GM19023 (cell line): ENCODE data around the gene KIRREL3.

Experiments used
- ATAC-seq: cut with Tn5 transposase; IDR thresholded peaks from one replicate; pipeline ENCODE4 v1.9.1; 2021; ENCODE audit warnings: mild to moderate bottlenecking, moderate library complexity; ENCODE audit not compliant: unreplicated experiment

Gene KIRREL3

GRCh38 chr11:126479178-126479930 lies 521.2 kb downstream of the KIRREL3 start:
- no peak for ATAC-seq

DNA sequence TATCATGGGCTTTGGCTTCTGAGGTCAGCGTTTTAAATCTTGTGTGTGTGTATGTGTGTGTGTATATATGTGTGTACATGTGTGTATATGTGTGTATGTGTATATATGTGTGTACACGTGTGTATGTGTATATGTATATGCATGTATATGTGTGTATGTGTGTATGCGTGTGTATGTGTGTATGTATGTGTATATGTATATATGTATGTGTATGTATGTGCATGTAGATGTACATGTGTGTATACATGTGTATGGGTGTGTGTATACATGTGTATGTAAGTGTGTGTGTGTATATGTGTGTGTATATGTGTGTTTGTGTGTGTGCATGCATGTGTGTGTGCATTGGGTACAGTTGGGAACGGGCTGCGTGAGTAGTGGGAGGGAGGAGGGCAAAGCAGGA lies 522.1 kb downstream of the KIRREL3 start:
- no peak for ATAC-seq

DNA sequence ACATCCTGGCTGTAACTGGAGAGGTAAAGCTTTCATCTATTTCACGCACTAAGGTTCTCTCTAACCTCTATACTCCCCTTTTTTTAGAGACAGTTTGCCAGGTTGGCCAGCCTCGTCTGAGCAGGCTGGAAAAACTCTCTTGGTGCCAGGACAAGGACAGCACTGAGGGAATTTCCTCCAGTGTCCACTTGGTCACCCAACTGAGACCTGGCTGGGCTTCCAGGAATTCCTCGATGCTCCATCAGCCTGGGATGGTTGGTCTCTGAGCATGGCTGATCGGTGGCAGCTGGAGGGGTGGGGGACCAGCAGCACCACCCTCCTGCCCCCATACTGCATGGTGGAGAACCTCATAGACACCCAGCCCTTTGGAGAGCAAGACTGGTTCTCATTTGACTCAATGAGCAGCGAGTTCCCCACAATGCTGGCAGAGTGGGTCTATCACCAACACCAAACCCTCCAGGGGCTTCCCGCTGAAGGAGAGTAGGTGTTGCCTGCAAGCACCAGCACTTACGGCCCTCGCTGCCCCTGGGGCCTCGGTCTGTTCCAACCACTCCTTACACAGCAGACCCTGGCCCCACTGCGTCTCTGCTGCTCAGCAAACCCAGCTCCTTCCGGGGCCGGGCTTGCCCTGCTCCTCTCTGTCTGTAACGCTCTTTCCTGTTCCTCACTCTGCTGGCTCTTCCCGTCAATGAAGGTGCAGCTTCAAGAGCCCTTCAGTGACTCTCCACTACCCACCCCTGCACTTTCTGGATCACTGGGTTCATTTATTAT lies 522.9 kb downstream of the KIRREL3 start:
- no peak for ATAC-seq

DNA sequence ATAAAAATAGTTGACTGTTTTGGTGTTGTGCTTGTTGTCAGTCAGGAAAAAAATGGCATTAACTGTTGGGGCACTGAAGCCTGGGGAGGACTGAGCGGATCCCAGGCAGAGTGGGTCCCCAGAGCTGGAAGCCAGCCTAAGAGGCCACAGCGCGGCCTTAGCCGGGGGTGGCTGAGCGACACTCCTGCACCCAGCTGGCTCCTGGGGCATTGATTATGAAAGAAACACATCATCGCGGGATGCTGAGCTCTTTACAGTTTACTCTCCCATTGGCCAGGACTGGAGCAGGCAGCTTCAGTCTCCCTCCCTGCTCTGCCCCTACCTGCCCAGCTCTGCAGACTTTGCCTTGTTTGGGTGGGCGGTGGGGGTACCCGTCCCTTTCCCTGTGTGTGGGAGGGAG lies 523.6 kb downstream of the KIRREL3 start:
- no peak for ATAC-seq

GRCh38 chr11:126476266-126476924 lies 524.2 kb downstream of the KIRREL3 start:
- no peak for ATAC-seq

- no peak for ATAC-seq
Observed at GRCh38 chr11:126475014-126475991, 525.3 kb downstream of the KIRREL3 start.

DNA sequence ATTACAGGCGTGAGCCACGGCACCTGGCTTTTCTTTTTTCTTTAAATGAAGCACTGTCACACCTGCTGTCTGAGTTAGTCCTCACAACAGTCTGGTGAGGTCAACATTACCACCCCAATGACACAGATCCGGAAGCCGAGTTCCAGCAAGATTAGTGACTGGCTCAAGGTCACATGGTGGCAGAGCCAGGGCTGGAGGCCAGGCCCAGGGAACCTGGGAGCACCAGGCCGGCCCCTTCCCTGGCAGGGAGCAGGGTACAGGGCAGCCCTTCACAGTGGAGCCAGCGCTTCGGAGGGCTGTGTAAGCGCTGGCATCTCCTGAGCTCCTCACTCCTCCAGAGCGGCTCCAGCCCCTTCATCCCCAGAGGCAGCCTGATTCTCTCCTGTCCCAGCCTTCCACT lies 526.4 kb downstream of the KIRREL3 start:
- ATAC-seq = no peak

DNA sequence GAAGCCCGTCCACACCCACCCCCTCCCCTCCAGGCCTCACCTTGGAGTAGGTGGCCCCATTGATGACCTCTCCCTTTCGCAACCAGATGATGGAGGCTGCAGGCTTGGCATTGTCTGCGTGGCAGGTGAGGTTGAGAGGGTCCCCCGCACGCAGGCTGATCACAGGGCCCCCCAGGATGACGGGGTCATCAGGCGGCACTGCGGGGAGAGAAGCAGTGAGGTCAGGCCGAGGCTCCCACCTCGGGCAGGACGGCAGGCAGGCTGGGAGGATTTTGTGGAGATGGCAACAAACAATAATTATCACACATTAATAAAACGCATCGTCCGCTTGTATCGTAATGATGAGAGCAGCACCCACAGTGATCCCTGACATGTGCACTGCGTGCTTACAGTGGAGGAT lies 527.3 kb downstream of the KIRREL3 start:
- no peak for ATAC-seq

DNA sequence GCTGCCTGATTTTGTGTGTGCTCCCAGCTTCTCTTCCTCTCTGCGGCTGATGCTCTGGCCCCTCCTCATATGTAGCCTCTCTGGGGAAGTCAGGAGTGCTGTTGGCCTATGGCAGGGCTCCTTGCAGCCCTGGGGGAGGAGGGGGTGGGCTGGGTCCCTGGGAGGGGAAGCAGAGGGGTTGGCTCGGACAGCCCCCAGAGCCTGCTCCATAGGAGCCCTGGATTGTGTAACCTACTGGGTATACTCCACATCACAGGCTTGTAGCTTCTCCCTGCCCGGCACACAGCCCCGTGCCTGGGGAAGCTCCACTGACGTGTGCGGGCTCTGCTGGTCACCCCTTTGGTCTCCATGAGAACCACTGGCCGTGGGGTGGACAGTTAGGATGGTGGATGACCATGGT lies 531.3 kb downstream of the KIRREL3 start:
- ATAC-seq = no peak

GRCh38 chr11:126468102-126468521 lies 532.5 kb downstream of the KIRREL3 start:
- ATAC-seq = no peak

GRCh38 chr11:126467471-126467870 lies 533.1 kb downstream of the KIRREL3 start:
- ATAC-seq = no peak

DNA sequence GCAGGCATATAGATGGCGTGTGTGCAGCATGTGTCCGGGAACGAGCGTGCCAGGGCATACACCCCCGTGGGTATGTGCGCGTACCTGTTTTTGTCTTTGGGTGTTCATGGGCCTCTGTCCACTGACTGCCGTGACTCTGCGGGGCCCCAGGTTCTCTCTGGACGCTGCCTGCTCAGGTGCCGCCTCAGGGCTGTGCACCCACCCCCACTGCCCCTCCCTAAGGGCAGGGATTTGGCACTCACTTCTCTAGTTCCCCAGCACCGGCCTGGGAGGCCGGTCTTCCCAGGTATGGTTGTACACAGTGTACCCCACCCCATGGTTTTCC lies 533.6 kb downstream of the KIRREL3 start:
- no peak for ATAC-seq

DNA sequence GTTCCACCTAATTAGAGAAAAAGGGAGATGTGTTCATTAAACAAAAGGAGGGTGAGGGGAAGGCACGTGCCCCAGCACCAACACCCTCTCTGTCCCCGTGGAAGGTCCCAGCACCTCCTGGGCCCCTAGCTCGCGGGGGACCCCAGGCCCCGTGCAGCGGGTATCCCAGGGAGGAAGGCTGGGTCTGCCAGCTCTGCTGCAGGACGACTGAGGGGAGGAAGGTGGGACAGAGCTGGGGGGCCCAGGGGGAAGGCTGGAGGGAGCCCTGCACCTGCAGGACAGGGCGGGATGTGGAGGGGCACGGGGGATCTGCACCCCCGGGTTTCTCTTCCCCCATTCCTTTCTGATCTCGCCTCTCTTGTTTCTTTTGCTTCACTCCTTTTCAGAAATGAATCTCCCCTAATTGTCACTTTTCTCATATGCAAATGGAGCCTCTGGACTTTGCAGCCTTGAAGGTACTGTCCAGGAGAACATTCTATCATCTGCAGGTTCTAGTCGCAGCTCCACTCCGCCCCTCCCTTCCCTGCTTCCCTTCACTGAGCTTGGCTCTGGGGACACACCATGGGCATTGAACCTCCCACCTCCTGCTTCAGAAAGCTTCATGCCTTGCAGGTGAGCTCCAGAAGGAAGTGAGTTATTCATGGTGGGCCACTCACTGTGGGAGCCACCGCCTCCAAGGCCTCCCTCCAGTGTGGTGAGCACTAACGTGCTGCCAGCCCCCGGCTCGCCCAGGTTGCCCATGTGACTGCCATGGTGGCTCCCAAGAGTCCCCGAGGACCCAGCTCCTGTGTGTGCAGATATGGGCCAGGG lies 534.1 kb downstream of the KIRREL3 start:
- no peak for ATAC-seq

DNA sequence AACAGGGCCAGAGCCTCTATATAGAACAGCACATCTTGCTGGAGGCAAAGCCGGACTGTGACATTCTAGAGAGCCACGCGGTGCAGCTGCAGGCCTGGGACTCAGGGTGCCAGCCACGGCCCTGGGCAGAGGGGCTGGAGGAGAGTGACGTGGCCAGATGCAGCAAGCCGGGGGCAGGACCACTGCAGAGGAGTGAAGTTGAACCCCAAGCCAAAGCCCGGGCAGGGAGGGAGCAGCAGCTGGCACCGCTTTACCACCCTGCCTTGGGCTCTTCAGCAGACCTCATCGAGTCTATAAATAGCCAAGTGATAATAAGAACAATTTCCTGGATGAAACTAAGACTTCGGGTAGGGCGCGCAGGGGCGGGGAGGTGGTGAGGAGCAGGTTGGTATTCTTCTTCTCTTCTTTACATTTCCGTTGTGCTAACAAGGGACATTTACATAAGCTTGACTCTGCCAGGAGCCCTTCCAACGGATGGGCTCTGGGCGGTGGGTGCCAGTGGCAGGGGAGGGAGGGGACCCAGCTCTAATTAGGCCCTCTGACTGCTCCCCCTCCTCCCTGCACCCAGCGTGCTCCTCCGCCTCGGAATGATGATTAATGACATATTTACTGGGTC lies 534.9 kb downstream of the KIRREL3 start:
- peak; percentile 77 for ATAC-seq

DNA sequence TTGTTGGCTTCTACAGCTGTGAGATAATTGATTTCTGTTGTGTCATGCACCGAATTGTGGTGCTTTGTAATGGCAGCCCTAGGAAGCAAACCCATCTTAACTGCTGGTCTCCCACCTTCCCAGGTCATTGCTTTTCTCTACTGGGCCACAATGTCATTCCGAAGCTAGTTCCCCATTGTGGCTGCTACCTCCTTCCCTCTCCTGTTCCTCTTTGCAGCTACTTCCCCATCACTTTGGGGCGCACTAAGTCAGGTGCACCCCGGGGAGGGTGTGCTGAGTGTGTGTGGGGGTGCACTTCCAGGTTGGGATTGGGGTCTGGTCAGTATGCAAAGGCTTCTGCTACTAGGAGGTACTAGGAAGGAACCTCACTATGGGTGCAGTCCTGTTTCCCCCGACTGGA lies 535.8 kb downstream of the KIRREL3 start:
- ATAC-seq = no peak

DNA sequence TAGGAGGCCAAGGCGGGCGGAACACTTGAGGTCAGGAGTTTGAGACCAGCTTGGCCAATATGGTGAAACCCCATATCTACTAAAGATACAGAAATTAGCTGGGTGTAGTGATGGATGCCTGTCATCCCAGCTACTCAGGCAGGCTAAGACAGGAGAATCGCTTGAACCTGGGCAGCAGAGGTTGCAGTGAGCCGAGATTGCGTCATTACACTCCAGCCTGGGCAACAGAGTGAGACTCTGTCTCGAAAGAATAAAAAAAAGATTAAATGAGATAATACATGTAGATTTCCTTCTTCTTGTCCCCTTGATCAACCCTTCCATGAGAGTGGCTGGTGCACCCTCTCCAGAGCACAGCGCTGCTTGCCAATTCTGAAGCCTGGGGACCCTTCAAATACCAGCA lies 538.1 kb downstream of the KIRREL3 start:
- ATAC-seq = no peak

- no peak for ATAC-seq
Observed at GRCh38 chr11:126461996-126462395, 538.6 kb downstream of the KIRREL3 start.

GRCh38 chr11:126461096-126461440 lies 539.5 kb downstream of the KIRREL3 start:
- ATAC-seq = no peak

DNA sequence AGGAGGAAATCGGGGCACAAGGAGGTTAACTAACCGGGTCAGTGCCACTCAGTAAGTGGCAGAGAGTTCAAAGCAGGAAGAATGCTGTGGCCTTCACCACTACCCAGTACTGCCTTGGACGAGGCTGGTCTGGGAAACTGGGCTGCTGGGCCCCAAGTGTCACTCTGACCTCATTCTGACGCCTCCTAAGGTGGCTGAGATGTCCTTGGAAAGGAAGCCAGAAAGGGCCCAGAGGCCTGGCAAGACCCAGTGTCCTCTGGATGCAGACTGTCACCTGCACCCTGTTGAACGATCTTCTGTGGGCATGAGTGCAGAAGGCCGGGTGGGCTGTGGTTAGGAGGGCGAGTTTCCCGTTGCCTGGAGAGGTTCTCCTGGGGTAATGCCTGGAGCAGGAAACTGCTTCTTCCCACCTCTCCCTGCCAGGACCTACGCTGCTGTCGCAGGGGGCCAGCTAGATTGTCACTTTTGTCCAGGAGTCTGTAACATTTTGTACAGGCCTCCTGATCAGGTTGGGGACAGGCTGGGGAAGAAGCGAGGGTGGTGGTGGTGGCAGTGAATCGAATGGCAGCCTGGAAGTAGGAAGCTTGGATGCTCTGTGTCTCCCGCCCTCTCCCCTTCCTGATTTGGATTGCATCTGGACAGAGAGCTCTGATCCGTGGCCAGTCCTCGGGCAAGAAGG lies 540.0 kb downstream of the KIRREL3 start:
- no peak for ATAC-seq
